Measurements from ENCODE around the gene SENP6. TPM values are rescaled to one million over a fixed set of nuclear protein-coding genes. Genes with fewer than 3 reads are reported as not detected.
A peak's percentile ranks its signal among the peaks of the same experiment; 100 is the strongest.
"Not testable (repeated sequence)": the region's sequence is repeated elsewhere in the genome, so short reads cannot be mapped to it uniquely, and the experiment has no call there.

The SENP6 gene
- 73.5 and 86.9 TPM in 2 replicates for total RNA-seq (2014; rRNA removed; shearing (Covaris generic))
- 42.6 and 67.0 TPM in 2 replicates for polyA plus RNA-seq (2014; cell fraction: nucleus; rRNA removed)

DNA sequence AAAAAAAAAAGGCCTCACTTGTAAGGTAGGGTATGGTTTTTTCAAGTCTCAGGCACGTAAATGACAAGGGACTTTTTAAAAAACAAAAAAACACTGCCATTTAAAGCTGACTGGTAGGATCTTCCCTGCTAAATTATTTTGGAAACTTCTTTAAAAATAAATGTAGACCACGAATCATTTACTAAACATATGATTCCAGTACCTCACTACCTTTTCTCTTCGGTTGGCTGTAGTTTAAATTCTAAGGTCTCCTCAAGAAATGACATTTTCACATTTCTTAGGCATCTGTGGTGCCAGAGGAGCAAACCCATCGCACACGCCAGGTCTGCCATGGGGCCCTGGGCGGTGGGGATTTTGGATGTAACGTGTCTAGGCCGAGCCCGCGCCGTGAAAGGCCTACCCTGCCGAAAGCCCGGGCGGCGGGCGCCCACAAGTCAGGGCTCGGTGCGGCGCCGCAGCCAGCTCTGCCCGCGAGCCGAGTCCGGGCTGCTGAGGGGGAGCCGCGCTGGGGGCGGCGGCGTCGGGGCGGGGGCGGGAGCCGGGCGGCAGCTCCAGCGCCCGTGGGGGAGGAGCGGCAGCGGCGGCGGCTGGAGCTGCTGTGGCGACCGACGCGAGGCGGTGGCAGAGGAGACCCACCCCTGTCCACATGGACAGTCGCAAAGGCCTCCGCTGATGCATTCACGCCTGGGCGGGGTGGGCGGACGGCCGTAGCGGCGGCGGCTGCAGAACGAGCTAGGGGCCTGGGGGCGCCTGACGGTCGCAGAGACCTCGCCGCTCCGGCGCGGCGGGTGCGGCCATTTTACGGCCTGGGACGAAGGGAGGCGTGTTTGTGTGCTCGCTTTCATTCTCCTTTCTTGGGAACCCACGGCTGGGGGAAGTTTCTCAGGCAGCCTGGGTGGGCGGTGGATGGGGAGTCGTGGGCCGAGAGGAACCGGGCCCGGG is at the start of gene SENP6:
Gene SENP6 (plus strand): TSS at position 577 of the 942 bp plus-strand sequence. CDS start 645 bp downstream, outside the sequence.
- peak; percentile 58 for DNase-seq (ENCODE audit: extremely low read depth, low read depth)

DNA sequence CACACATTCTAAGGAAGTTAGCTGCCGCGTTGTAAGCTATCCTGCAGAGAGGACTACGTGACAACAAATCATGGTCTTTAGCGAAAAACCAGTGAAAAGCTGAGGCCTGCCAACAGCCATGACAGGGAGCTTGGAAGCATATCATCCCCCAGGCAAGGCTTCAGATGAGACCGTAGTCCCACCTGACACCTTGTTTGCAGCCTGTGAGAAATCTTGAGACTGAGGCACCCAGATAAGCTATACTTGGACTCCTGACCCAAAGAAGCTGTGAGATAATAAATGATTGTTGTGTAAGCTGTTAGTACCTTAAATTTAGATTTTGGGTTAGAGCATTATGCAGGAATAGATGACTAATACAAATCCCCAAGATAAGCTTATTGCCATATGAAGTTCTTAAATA is 45.4 kb upstream of the SENP6 start:
- no peak for DNase-seq (ENCODE audit: extremely low read depth, low read depth)

GRCh38 chr6:75557068-75557467 is 44.6 kb upstream of the SENP6 start:
- DNase-seq (ENCODE audit: extremely low read depth, low read depth) = no peak

GRCh38 chr6:75563032-75563431 is 38.6 kb upstream of the SENP6 start:
- DNase-seq (ENCODE audit: extremely low read depth, low read depth) = peak; percentile 37

- no peak for DNase-seq (ENCODE audit: extremely low read depth, low read depth)
These were observed 35.4 kb upstream of the SENP6 start for GRCh38 chr6:75566137-75566767.

DNA sequence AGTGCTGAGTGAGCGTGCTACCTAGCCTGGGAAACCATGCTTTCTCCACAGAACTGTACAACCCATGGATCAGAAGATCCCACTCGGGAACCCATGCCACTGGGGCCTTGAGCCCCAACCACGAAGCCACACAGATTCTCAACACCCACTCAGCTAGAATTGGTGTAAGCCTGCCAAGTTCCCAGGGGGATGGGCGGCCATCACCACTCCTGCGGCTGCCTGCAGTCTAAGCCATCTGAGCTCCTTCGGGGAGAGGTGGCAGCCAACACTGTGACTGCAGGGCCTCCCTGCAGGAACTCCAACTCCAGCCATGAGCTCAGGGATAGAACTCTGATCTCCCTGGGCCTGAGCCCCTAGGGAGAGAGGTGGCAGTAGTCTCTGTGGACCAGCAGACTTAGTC is 33.6 kb upstream of the SENP6 start:
- DNase-seq (ENCODE audit: extremely low read depth, low read depth) = no peak

DNA sequence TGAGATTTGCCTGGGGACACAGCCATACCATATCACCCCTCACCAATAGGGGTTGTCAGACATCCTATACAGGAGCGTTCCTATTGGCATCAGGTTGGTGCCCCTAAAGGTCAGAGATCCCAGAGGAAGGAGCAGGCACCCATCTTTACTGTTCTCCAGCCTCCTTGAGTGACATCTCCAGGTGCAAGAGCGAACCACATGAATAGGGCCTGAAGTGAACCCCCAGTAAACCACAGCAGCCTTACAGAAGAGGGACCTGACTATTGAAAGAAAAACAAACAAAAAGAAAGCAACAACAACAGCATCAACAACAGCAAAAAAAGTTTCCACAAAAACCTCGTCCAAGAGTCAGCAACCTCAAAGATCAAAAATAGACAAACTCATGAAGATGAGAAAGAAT is 32.7 kb upstream of the SENP6 start:
- DNase-seq (ENCODE audit: extremely low read depth, low read depth) = no peak

GRCh38 chr6:75570671-75571070 is 31.0 kb upstream of the SENP6 start:
- DNase-seq (ENCODE audit: extremely low read depth, low read depth) = not testable (repeated sequence)

- DNase-seq (ENCODE audit: extremely low read depth, low read depth) = no peak
These were observed 29.6 kb upstream of the SENP6 start for GRCh38 chr6:75572072-75572471.

DNA sequence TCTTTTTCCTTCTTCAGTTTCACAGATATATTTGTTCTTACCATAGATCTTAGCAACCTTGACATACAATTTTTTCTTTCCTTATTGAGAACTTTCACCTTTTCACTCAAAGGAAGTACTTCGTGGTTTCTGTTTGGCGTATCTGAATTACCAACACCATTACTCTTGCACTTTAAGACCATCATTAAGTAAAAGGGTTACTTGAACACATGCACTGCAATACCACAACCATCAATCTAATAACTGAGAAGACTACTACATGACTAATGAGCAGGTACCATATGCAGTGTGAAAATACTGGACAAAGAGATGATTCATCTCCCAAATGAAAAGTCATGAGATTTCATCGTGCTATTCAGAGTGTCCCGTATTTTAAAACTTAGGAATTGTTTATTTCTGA is 21.7 kb upstream of the SENP6 start:
- no peak for DNase-seq (ENCODE audit: extremely low read depth, low read depth)

GRCh38 chr6:75581231-75581630 is 20.4 kb upstream of the SENP6 start:
- DNase-seq (ENCODE audit: extremely low read depth, low read depth) = no peak

DNA sequence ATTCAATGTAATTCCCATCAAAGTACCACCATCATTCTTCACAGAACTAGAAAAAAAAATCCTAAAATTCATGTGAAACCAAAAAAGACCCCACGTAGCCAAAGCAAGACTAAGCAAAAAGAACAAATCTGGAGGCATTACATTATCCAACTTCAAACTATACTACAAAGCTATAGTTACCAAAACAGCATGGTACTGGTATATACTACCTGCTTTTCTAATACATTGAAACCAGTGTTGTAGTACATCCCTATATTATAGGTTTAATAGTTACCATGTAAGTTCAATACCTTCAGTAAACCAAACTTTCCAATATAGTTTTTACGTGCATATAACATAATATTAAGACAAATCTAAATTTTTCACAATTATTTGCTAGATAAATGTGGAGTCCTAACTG is 17.1 kb upstream of the SENP6 start:
- DNase-seq (ENCODE audit: extremely low read depth, low read depth) = not testable (repeated sequence)

GRCh38 chr6:75588948-75589347 is 12.7 kb upstream of the SENP6 start:
- DNase-seq (ENCODE audit: extremely low read depth, low read depth) = no peak

DNA sequence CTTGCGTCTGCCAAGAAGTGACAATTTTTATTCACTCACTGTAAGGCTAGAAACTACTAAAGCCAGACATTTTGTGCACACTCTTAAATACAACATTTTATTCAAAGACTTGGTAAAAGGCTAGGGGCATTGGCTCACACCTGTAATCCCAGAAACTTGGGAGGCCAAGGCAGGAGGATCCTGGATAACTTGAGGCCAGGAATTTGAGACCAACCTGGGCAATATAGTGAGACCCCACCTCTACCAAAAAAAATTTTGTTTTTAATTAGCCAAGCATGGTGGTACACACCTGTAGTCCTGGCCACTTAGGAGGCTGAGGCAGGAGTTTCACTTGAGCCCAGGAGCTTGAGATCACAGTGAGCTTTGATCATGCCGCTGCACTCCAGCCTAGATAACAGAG is 11.3 kb upstream of the SENP6 start:
- DNase-seq (ENCODE audit: extremely low read depth, low read depth) = no peak

GRCh38 chr6:75596380-75596779 is 5.3 kb upstream of the SENP6 start:
- not testable (repeated sequence) for DNase-seq (ENCODE audit: extremely low read depth, low read depth)

- DNase-seq (ENCODE audit: extremely low read depth, low read depth) = no peak
These were observed 912 bp upstream of the SENP6 start for GRCh38 chr6:75600768-75601167.

GRCh38 chr6:75602246-75603105 is 796 bp downstream of the SENP6 start:
- DNase-seq (ENCODE audit: extremely low read depth, low read depth) = peak; percentile 1

GRCh38 chr6:75603106-75603420 is 1.4 kb downstream of the SENP6 start:
- no peak for DNase-seq (ENCODE audit: extremely low read depth, low read depth)

DNA sequence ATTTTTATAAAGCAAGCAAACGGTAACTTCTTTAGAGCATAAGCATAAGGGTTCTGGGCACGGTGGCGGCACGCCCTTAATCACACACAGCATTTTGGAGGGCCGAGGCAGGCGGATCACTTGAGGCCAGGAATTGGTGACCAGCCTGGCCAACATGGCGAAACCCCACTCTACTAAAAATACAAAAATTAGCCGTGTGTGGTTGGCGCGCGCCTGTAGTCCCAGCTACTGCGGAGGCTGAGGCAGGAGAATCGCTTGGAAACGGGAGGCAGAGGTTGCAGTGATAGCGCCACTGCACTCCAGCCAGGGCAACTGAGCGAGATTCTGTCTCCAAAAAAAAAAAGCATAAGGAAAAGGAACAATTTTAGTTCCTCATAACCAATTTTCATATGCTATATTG is 2.6 kb downstream of the SENP6 start:
- DNase-seq (ENCODE audit: extremely low read depth, low read depth) = no peak

DNA sequence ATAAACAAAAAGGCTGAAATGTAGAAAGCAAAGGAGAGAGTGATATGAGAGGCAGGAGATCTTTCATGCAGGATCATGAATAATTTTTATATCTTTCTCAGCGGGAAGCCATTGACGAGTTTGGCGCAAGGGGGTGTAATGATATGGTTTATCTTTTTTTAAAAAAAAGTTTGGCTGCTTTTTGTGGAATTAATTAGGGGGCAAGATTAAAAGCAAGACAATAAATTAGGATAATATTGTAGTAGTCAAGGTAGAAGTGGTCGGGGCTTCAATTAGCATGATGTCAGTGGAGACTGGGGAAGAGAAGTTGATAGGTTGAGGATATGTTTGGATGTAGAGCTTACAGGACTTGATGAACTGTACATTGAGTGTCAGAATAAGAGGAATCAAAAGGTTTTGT is 4.0 kb downstream of the SENP6 start:
- DNase-seq (ENCODE audit: extremely low read depth, low read depth) = no peak

GRCh38 chr6:75608304-75608703 is 6.6 kb downstream of the SENP6 start:
- no peak for DNase-seq (ENCODE audit: extremely low read depth, low read depth)

Data from NCI-H460 (cell line).